GM18517 (cell line): ENCODE data around the gene SIK3.
"Not testable (repeated sequence)": the region's sequence is repeated elsewhere in the genome, so short reads cannot be mapped to it uniquely, and the experiment has no call there.

Experiments used
- ATAC-seq: cut with Tn5 transposase; IDR thresholded peaks from one replicate; pipeline ENCODE4 v1.9.1; 2021; ENCODE audit warnings: mild to moderate bottlenecking, moderate library complexity; ENCODE audit not compliant: unreplicated experiment

The SIK3 gene

GRCh38 chr11:117098269-117099232 lies at the start of gene SIK3:
Gene SIK3, minus strand, starts transcription at chr11:117098428. Its CDS starts 13 bp downstream, at chr11:117098415.
- peak; percentile 44 for ATAC-seq

DNA sequence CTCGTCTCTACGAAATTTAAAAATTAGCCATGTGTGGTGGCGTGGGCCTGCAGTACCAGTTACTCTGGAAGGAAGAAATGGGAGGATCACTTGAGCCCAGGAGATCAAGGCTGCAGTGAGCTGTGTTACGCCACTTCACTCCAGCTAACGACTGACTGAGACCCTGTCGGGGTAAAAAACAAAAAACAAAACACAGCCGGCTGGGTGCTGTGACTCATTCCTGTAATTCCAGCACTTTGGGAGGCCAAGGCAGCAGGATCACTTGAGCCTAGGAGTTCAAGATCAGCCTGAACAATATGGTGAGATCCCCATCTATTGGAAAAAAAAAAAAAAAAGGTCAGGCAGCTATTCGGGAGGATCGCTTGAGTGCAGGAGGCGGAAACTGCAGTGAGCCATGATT lies 48.3 kb upstream of the SIK3 start:
- no peak for ATAC-seq

DNA sequence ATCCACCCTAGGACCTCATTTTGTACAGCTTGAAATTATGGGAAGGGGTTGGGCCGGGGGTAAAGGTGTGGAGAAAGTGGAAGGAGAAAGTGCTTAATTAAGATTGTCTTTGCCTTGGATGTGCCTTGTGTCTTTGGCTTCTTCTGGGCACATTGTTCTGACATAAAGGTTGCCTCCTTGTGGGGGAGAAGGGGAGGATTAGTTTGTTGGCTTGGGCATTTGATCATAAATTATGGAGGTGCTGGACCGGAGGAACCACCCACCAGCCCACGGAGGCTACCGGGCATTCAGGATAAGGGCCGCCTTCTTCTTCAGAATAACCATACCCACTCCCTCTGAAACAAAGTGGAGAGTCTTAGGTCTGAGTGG lies 47.1 kb upstream of the SIK3 start:
- no peak for ATAC-seq

- peak; percentile 51 for ATAC-seq
These were observed 46.5 kb upstream of the SIK3 start for GRCh38 chr11:117144477-117145392.

- ATAC-seq, result peak; percentile 94
These were observed 45.7 kb upstream of the SIK3 start, which contains the start of gene PAFAH1B2 for GRCh38 chr11:117143871-117144476. Gene PAFAH1B2, plus strand, starts transcription at chr11:117144287. Its CDS starts 8,161 bp downstream, at chr11:117152448.

DNA sequence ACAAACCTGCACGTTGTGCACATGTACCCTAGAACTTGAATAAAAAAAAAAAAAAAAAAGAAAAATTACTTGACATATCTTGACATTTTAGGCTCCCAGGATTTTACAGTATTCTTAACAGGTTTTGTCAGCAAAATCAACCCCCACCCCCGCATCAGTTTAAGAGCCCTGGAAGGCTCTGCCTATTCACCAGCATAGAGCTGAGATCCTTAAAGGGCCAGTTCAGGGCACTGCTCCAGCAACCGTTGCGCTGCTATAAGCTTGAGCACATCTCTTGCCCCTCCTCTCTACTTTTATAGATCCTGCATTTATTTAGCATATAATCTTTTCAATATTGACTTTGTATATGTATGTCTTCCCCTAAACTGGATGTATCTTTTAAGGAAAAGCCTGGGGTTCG lies 45.2 kb upstream of the SIK3 start:
- ATAC-seq, result peak; percentile 6

GRCh38 chr11:117137223-117138086 lies 39.2 kb upstream of the SIK3 start:
- not testable (repeated sequence) for ATAC-seq

DNA sequence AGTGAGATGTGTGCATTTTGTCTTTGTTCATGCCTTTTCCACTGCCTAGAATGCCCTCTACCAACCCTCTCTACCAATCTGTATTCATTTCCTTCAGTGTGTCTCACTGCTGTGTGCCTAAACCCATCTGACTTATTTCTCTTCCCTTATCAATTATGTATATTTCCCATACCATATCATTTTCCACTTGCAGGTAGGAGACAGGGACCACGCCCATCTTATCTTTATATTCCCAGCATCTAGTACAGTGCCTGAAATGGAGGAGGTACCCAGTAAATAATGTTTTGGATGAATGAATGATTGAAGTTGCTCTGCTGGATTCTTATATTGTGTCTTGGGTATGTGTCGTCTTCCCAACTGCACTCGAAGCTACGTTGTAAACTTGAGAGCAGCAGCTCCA lies 36.8 kb upstream of the SIK3 start:
- ATAC-seq, result not testable (repeated sequence)

- ATAC-seq, result no peak
These were observed 36.2 kb upstream of the SIK3 start for GRCh38 chr11:117134431-117134830.

GRCh38 chr11:117130879-117131278 lies 32.7 kb upstream of the SIK3 start:
- no peak for ATAC-seq

GRCh38 chr11:117130396-117130795 lies 32.2 kb upstream of the SIK3 start:
- ATAC-seq, result not testable (repeated sequence)

DNA sequence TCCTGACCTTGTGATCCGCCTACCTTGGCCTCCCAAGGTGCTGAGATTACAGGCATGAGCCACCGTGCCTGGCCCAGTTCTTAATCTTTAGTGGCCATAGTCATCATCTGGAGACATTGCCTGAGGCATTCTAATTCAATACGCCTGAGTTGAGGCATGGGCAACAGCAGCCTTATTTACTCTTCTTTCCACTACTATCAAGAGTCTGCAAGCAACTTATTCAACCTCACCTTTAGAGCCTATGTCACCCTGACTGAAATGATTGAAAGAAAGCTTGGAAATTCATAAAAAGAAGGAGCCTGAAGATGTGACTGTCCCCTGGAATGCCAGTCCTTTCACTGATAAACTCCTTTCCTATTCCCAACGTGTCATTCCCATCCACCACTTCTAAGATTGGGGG lies 30.1 kb upstream of the SIK3 start:
- ATAC-seq, result no peak

- ATAC-seq, result no peak
These were observed 29.1 kb upstream of the SIK3 start for GRCh38 chr11:117127171-117127901.

GRCh38 chr11:117126223-117126965 lies 28.2 kb upstream of the SIK3 start:
- ATAC-seq, result no peak

GRCh38 chr11:117122556-117122955 lies 24.3 kb upstream of the SIK3 start:
- ATAC-seq, result no peak

DNA sequence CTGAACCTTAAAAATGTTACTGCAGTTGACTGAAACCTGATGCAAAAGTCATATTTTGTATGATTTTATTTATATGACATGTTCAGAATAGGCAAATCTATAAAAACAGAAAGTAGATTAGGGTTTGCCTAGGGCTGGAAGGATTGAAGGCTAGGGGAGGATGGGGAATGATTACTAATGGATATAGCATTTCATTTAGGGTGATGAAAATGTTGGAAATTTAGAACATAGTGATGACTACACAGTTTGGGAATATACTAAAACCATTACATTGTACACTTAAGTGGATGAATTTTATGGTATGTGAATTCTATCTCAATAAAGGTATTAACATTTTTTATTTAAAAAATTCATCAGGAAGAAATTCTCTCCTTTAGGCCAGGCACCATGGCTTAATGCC lies 22.9 kb upstream of the SIK3 start:
- ATAC-seq, result no peak

DNA sequence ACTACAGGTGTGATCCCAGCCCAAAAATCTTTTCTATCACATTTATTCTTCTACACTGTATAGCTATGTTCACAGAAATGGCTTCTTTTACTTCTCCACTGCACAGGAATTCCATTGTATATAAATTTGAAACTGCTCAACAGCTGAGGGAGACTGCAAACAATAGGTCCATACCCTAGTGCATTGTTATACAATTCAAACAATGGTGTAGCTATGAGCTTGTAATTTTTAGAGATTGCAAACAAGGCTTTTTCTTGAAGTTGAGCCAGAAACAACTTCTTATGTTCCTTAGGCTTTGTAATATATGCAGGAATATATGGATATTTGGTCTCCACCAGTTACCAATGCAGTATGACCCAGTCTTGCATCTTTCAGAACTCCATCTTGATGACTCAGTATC lies 19.5 kb upstream of the SIK3 start:
- no peak for ATAC-seq

DNA sequence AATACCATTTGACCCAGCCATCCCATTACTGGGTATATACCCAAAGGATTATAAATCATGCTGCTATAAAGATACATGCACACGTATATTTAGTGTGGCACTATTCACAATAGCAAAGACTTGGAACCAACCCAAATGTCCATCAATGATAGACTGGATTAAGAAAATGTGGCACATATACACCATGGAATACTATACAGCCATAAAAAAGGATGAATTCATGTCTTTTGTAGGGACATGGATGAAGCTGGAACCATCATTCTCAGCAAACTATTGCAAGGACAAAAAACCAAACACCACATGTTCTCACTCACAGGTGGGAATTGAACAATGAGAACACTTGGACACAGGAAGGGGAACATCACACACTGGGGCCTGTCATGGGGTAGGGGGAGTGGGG lies 14.7 kb upstream of the SIK3 start:
- not testable (repeated sequence) for ATAC-seq

DNA sequence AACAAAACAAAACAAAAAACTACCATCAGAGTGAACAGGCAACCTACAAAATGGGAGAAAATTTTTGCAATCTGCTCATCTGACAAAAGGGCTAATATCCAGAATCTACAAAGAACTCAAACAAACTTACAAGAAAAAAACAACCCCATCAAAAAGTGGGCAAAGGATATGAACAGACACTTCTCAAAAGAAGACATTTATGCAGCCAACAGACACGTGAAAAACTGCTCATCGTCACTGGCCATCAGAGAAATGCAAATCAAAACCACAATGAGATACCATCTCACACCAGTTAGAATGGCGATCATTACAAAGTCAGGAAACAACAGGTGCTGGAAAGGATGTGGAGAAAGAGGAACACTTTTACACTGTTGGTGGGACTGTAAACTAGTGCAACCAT lies 14.3 kb upstream of the SIK3 start:
- ATAC-seq, result not testable (repeated sequence)
